ENCODE results near the gene DNAJC22. TPM values are rescaled to one million over a fixed set of nuclear protein-coding genes. Genes with fewer than 3 reads are reported as not detected.

The DNAJC22 gene
- total and polyA plus RNA-seq, 2 donors (not counting 1 experiment from before 2014, with no cell fraction given): 2.4 to 4.8 TPM

GRCh38 chr12:49334226-49334625 lies 12.5 kb upstream of the DNAJC22 start:
- no peak overlapping the region for H3K9ac ChIP-seq (ENCODE audit: insufficient read depth, low read length)
- no peak for TF ChIP-seq CTCF (conservative IDR thresholded peaks at IDR 0.05 in 1 of 2, IDR thresholded peaks at IDR 0.05 in 1 of 2; ENCODE audit: low read depth in 1 of 2, low read length in 2 of 2)
- TF ChIP-seq EZH2 (IDR thresholded peaks at IDR 0.05; ENCODE audit: low read length, missing control alignments): no peak
- H3K36me3 ChIP-seq (ENCODE audit: control insufficient read depth, insufficient read depth, low read length): peaks cover 4% of the 10 kb centered on the region
- H3K4me3 ChIP-seq (replicated peaks in 1 of 4; ENCODE audit: control extremely low read depth in 1 of 4, insufficient read depth in 1 of 4, low read depth in 3 of 4, low read length in 4 of 4): no peak overlapping the region
- no peaks in the 10 kb centered on the region for H3K79me2 ChIP-seq (ENCODE audit: control insufficient read depth, insufficient read depth, low read length)
- H3K4me2 ChIP-seq (ENCODE audit: extremely low read depth, insufficient read depth, low read length): no peak overlapping the region
- H2AFZ ChIP-seq (ENCODE audit: low read length): no peak overlapping the region
- no peak overlapping the region for H3K27ac ChIP-seq (ENCODE audit: insufficient read depth, low read length)
- no peaks in the 10 kb centered on the region for H4K20me1 ChIP-seq (ENCODE audit: control insufficient read depth, extremely low read depth, insufficient read depth, low read length)
- peaks cover 29% of the 10 kb centered on the region for H3K27me3 ChIP-seq (ENCODE audit: control insufficient read depth, insufficient read depth, low read length)
- H3K9me3 ChIP-seq (ENCODE audit: control insufficient read depth, insufficient read depth, low read depth, low read length): no peaks in the 10 kb centered on the region
- no peaks in the 10 kb centered on the region for H3K4me1 ChIP-seq (ENCODE audit: control insufficient read depth, extremely low read depth, insufficient read depth, low read length)
- DNase-seq (ENCODE audit: low read depth in 2 of 2): no peak

GRCh38 chr12:49334681-49335080 lies 12.0 kb upstream of the DNAJC22 start:
- no peak for DNase-seq (ENCODE audit: low read depth in 2 of 2)
- peaks cover 2% of the 10 kb centered on the region for H3K36me3 ChIP-seq (ENCODE audit: control insufficient read depth, insufficient read depth, low read length)

GRCh38 chr12:49335118-49335954 lies 11.4 kb upstream of the DNAJC22 start:
- Histone ChIP-seq H2AFZ (ENCODE audit: low read length) (no peak overlapping the region), H3K4me3 (replicated peaks in 1 of 4; ENCODE audit: control extremely low read depth in 1 of 4, insufficient read depth in 1 of 4, low read depth in 3 of 4, low read length in 4 of 4) (no peak overlapping the region), H3K27ac (ENCODE audit: insufficient read depth, low read length) (no peak overlapping the region), H3K4me1 (ENCODE audit: control insufficient read depth, extremely low read depth, insufficient read depth, low read length) (no peaks in the 10 kb centered on the region), H3K9me3 (ENCODE audit: control insufficient read depth, insufficient read depth, low read depth, low read length) (no peaks in the 10 kb centered on the region), H3K36me3 (ENCODE audit: control insufficient read depth, insufficient read depth, low read length) (peaks cover 2% of the 10 kb centered on the region), H3K9ac (ENCODE audit: insufficient read depth, low read length) (no peak overlapping the region), H4K20me1 (ENCODE audit: control insufficient read depth, extremely low read depth, insufficient read depth, low read length) (no peaks in the 10 kb centered on the region), H3K27me3 (ENCODE audit: control insufficient read depth, insufficient read depth, low read length) (peaks cover 35% of the 10 kb centered on the region), H3K79me2 (ENCODE audit: control insufficient read depth, insufficient read depth, low read length) (no peaks in the 10 kb centered on the region), H3K4me2 (ENCODE audit: extremely low read depth, insufficient read depth, low read length) (no peak overlapping the region)
- TF ChIP-seq CTCF (conservative IDR thresholded peaks at IDR 0.05 in 1 of 2, IDR thresholded peaks at IDR 0.05 in 1 of 2; ENCODE audit: low read depth in 1 of 2, low read length in 2 of 2) (no peak), EZH2 (IDR thresholded peaks at IDR 0.05; ENCODE audit: low read length, missing control alignments) (no peak)
- no peak for DNase-seq (ENCODE audit: low read depth in 2 of 2)

More at GRCh38 chr12:49334681-49335080, 12.0 kb upstream of the DNAJC22 start:
- Histone ChIP-seq H3K4me3 (replicated peaks in 1 of 4; ENCODE audit: control extremely low read depth in 1 of 4, insufficient read depth in 1 of 4, low read depth in 3 of 4, low read length in 4 of 4) (no peak overlapping the region), H3K27ac (ENCODE audit: insufficient read depth, low read length) (no peak overlapping the region), H3K79me2 (ENCODE audit: control insufficient read depth, insufficient read depth, low read length) (no peaks in the 10 kb centered on the region), H3K9ac (ENCODE audit: insufficient read depth, low read length) (no peak overlapping the region), H3K27me3 (ENCODE audit: control insufficient read depth, insufficient read depth, low read length) (peaks cover 31% of the 10 kb centered on the region), H3K4me2 (ENCODE audit: extremely low read depth, insufficient read depth, low read length) (no peak overlapping the region), H3K9me3 (ENCODE audit: control insufficient read depth, insufficient read depth, low read depth, low read length) (no peaks in the 10 kb centered on the region), H2AFZ (ENCODE audit: low read length) (no peak overlapping the region), H3K4me1 (ENCODE audit: control insufficient read depth, extremely low read depth, insufficient read depth, low read length) (no peaks in the 10 kb centered on the region), H4K20me1 (ENCODE audit: control insufficient read depth, extremely low read depth, insufficient read depth, low read length) (no peaks in the 10 kb centered on the region)
- no peak for TF ChIP-seq CTCF (conservative IDR thresholded peaks at IDR 0.05 in 1 of 2, IDR thresholded peaks at IDR 0.05 in 1 of 2; ENCODE audit: low read depth in 1 of 2, low read length in 2 of 2)
- TF ChIP-seq EZH2 (IDR thresholded peaks at IDR 0.05; ENCODE audit: low read length, missing control alignments): no peak

Data from fibroblast of lung (primary cell).